AG04449 (cell line): ENCODE data around the gene PLEKHM3.

Experiments used
- CTCF ChIA-PET: fragments of 350-600 bp; formaldehyde crosslinking; extraction: SDS; loops from one replicate; lab custom pipeline; 2021; ENCODE audit warnings: antibody characterized with exemption; lab: Yijun Ruan, JAX
- POLR2A ChIA-PET: fragments of 400-600, 350-600 bp; formaldehyde crosslinking; extraction: SDS; loops from one replicate; lab custom pipeline; 2020; ENCODE audit warnings: antibody characterized with exemption, inconsistent platforms; lab: Yijun Ruan, JAX
- DNase-seq: peaks from one replicate; pipeline ENCODE4 v3.0.0-alpha.2; 2010; ENCODE audit warnings: low read depth, low spot score
- H3K4me3 ChIP-seq: 2 replicates; pipeline ENCODE4 v1.5.1; 2011; ENCODE audit warnings: low read depth, mild to moderate bottlenecking, control low read depth, low read length
- CTCF ChIP-seq: IDR thresholded peaks from one replicate; pipeline ENCODE4 v1.5.1; 2011; ENCODE audit warnings: mild to moderate bottlenecking, moderate library complexity, low read length, control low read depth, inconsistent platforms; ENCODE audit not compliant: insufficient read depth; ENCODE audit errors: missing control alignments

The PLEKHM3 gene

GRCh38 chr2:208025037-208025813, at the start of gene PLEKHM3:
Gene PLEKHM3 (minus strand): TSS chr2:208025527. CDS start chr2:208001639, 23,888 bp downstream.
- ChIA-PET POLR2A (interaction anchor here (0.6 to 1.5 kb wide), 4 partner anchors 15 to 275 kb away, joined by 4 to 10 read pairs (median 5); no protein-coding TSS in a partner anchor), CTCF (interaction anchor here (0.8 to 9.4 kb wide), 5 partner anchors 10 to 279 kb away, joined by 3 to 106 read pairs (median 5); no protein-coding TSS in a partner anchor)
- peak; percentile 38 for DNase-seq
- peak within 1 kb of the TSS; percentile 81 for H3K4me3 ChIP-seq
- no peak for TF ChIP-seq CTCF

GRCh38 chr2:208074610-208075356, 49.5 kb upstream of the PLEKHM3 start:
- ChIA-PET CTCF (interaction anchor here (1.1 to 16.2 kb wide), 13 partner anchors 9 to 341 kb away, joined by 3 to 332 read pairs (median 4); no protein-coding TSS in a partner anchor), POLR2A (no interaction called here)

GRCh38 chr2:208072250-208072892, 47.0 kb upstream of the PLEKHM3 start:
- no peak for DNase-seq
- no peak overlapping the region for H3K4me3 ChIP-seq
- peak; percentile 77 for TF ChIP-seq CTCF
- POLR2A ChIA-PET, result no interaction called here
- CTCF ChIA-PET, result interaction anchor here (0.6 to 16.2 kb wide), 21 partner anchors 9 to 501 kb away, joined by 3 to 332 read pairs (median 4); no protein-coding TSS in a partner anchor

More at GRCh38 chr2:208074610-208075356, 49.5 kb upstream of the PLEKHM3 start:
- no peak for DNase-seq
- TF ChIP-seq CTCF, result no peak
- no peak overlapping the region for H3K4me3 ChIP-seq

- CTCF ChIA-PET, result interaction anchor here (0.6 to 16.2 kb wide), 5 partner anchors 9 to 443 kb away, joined by 3 to 332 read pairs (median 4); no protein-coding TSS in a partner anchor
- POLR2A ChIA-PET, result interaction anchor here (1.5 kb wide), 1 partner anchor 323 kb away, joined by 4 read pairs; no protein-coding TSS in a partner anchor
- H3K4me3 ChIP-seq, result no peak overlapping the region
- DNase-seq, result no peak
- no peak for TF ChIP-seq CTCF
Measured at GRCh38 chr2:208069186-208069585, 43.9 kb upstream of the PLEKHM3 start.

- POLR2A ChIA-PET, result no interaction called here
- CTCF ChIA-PET, result interaction anchor here (0.8 to 4.0 kb wide), 4 partner anchors 9 to 320 kb away, joined by 3 to 25 read pairs (median 6); no protein-coding TSS in a partner anchor
- DNase-seq, result no peak
- no peak overlapping the region for H3K4me3 ChIP-seq
- no peak for TF ChIP-seq CTCF
Measured at GRCh38 chr2:208066016-208066415, 40.7 kb upstream of the PLEKHM3 start.
